Mucosa of descending colon (tissue), 3 donors: ENCODE measurements around the gene VKORC1. TPM values are rescaled to one million over a fixed set of nuclear protein-coding genes. Genes with fewer than 3 reads are reported as not detected.

Experiments used
- ATAC-seq: fragments of 200-7000 bp; cut with Tn5 transposase; one replicate; pipeline ENCODE4 v1.9.1; 2020; ENCODE audit warnings: mild to moderate bottlenecking, moderate library complexity
- DNase-seq, 3 donors: peaks; one replicate each; pipeline ENCODE4 v3.0.0-alpha.2; 2020
- H3K36me3 ChIP-seq: fragments of 200-600 bp; one replicate; pipeline ENCODE4 v1.8.0; 2021; ENCODE audit warnings: low read depth, mild to moderate bottlenecking
- H3K4me1 ChIP-seq: fragments of 200-600 bp; one replicate; pipeline ENCODE4 v1.8.0; 2021; ENCODE audit warnings: low read depth, mild to moderate bottlenecking
- H3K4me3 ChIP-seq: fragments of 200-600 bp; one replicate; pipeline ENCODE4 v1.8.0; 2021; ENCODE audit warnings: mild to moderate bottlenecking
- H3K9me3 ChIP-seq: fragments of 200-600 bp; one replicate; pipeline ENCODE4 v1.8.0; 2021; ENCODE audit warnings: mild to moderate bottlenecking
- intact Hi-C, 2 donors: fragments of 100-400 bp; cut with DNase I in 1 of 2; cut with micrococcal nuclease in 1 of 2; formaldehyde crosslinking; loops; one replicate each; pipeline versions ENCODE4 v1.11.0 to v1.11.1; 2022; cut with DNase I, micrococcal nuclease
- total RNA-seq, 3 donors: library from RNA; stranded (reverse); fragmentation: NEBNext Ultra II Directional in 2 of 3; extraction: Animal tissue kit (Norgen Biotek cat#: 25700) in 2 of 3; gene quantifications; one replicate each; pipeline versions ENCODE4 v1.2.1 to v1.2.4, GENCODE V29; 2021 to 2023
- TF ChIP-seq, protein P1 (sequence below): fragments of 200-600 bp; IDR thresholded peaks from one replicate; pipeline ENCODE4 v1.8.0; 2022; ENCODE audit warnings: antibody characterized with exemption, mild to moderate bottlenecking
- donor health status: DM: no; HTN: no; CAD: no; lungs with moderate emphysema.
- donor health status: DM: no; HTN: no; CAD: no.
- donor health status: DM: no; HTN: yes; CAD: no.

VKORC1 gene
- total RNA-seq, 3 donors from 2014 or later = 31.9 to 67.9 (median 41.3) TPM

DNA sequence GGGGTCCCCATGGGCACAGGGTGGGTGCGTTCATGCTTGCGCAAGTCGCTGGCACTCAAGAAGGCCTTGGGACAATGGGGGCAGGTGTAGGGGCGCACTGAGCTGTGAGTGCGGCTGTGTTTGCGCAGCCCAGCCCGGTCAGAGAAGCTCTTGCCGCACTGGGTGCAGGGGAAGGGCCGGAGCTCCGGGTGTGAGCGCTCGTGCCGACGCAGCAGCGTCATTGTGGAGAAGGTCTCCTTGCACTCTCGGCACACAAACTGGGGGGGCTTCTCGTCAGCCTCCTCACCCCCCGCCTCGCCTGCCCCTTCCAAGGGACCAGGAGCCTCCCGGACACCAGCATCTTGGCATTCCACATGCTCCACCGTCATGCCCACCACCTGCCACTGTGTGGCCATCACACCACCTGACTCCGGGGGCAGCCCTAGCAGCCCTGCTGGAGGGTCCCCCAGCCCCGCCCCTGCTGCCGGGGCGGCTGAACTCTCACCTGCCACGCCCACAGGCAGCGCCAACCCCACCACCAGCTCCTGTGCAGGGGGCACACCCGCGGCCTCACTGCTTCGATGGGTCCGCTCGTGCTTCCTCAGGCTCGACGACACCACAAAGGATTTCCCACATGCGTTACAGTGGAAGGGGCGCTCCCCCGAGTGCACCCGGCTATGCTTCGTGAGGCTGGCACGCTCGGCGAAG, 33.3 kb downstream of the VKORC1 start:
- TF ChIP-seq, protein P1, sequence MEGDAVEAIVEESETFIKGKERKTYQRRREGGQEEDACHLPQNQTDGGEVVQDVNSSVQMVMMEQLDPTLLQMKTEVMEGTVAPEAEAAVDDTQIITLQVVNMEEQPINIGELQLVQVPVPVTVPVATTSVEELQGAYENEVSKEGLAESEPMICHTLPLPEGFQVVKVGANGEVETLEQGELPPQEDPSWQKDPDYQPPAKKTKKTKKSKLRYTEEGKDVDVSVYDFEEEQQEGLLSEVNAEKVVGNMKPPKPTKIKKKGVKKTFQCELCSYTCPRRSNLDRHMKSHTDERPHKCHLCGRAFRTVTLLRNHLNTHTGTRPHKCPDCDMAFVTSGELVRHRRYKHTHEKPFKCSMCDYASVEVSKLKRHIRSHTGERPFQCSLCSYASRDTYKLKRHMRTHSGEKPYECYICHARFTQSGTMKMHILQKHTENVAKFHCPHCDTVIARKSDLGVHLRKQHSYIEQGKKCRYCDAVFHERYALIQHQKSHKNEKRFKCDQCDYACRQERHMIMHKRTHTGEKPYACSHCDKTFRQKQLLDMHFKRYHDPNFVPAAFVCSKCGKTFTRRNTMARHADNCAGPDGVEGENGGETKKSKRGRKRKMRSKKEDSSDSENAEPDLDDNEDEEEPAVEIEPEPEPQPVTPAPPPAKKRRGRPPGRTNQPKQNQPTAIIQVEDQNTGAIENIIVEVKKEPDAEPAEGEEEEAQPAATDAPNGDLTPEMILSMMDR = no peak
- ATAC-seq = no peak
- no peaks in the 10 kb centered on the region for H3K9me3 ChIP-seq
- H3K4me3 ChIP-seq = no peak overlapping the region
- H3K36me3 ChIP-seq = no peaks in the 10 kb centered on the region
- DNase-seq = no peak
- H3K4me1 ChIP-seq = peaks cover 6% of the 10 kb centered on the region
- intact Hi-C loops = no loop called here

- DNase-seq = no peak
- intact Hi-C loops = no loop called here
- TF ChIP-seq, protein P1 = no peak
- ATAC-seq = no peak
- Histone ChIP-seq H3K9me3 (no peaks in the 10 kb centered on the region), H3K4me3 (no peak overlapping the region), H3K4me1 (no peaks in the 10 kb centered on the region), H3K36me3 (no peaks in the 10 kb centered on the region)
These were observed 39.0 kb downstream of the VKORC1 start for GRCh38 chr16:31055613-31056012.

DNA sequence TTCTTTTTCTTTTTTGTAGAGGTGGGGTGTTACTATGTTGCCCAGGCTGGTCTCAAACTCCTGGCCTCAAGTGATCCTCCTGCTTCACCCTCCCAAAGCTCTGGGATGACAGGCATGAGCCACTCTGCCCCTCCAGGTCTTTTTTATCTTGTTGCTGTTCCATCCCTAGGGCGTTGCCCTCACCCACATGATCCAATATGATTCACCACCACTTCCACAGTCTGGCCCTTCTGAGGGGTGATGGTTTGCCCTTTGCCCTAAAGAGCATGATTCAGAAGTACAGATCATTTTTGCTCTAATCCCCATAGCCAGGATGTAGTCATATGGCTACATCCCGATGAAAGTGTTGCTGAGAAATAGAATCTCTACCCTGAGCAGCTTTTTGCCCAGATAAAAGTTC, 42.5 kb downstream of the VKORC1 start:
- no peak for DNase-seq
- peak; percentile 94 for ATAC-seq
- H3K4me3 ChIP-seq = no peak overlapping the region

DNA sequence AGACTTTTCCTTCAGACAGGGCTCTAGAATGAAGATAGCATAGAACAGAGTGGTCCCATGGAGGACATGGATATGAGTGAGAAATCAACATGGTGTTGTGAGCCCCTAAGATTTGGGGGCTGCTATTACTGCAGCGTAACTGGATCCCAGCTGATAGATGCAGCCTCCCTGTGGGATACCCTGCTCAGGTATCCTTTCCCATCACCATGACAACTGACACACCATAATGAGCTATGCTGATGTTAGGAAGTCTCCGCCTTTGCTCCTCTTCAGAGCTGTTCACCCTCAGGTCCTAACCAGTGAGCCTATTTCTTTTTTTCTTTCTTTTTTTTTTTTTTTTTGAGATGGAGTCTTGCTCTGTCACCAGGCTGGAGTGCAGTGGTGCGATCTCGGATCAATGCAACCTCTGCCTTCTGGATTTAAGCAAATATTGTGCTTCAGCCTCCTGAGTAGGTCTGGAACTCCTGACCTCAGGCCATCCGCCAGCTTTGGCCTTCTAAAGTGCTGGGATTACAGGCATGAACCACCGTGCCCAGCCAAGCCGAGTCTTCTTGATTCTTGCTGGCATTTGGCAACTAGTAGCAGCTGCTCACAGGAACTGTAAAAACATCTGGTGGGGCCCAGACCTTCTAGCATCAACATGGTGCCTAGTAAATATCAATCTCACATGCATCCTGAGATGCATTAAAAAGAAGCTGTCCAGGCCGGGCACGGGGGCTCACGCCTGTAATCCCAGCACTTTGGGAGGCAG, 44.1 kb downstream of the VKORC1 start:
- Histone ChIP-seq H3K9me3 (no peaks in the 10 kb centered on the region), H3K36me3 (no peaks in the 10 kb centered on the region), H3K4me1 (no peaks in the 10 kb centered on the region), H3K4me3 (no peak overlapping the region)
- DNase-seq (no peak), ATAC-seq (no peak)
- intact Hi-C loops = no loop called here
- TF ChIP-seq, protein P1 = no peak

More for the DNA sequence above, 42.5 kb downstream of the VKORC1 start:
- TF ChIP-seq, protein P1 = no peak
- H3K4me1 ChIP-seq = no peaks in the 10 kb centered on the region
- intact Hi-C loops = no loop called here
- no peaks in the 10 kb centered on the region for H3K9me3 ChIP-seq
- no peaks in the 10 kb centered on the region for H3K36me3 ChIP-seq

- no peaks in the 10 kb centered on the region for H3K36me3 ChIP-seq
- H3K9me3 ChIP-seq = no peaks in the 10 kb centered on the region
- no peaks in the 10 kb centered on the region for H3K4me1 ChIP-seq
- no peak overlapping the region for H3K4me3 ChIP-seq
- TF ChIP-seq, protein P1 = no peak
- intact Hi-C loops = no loop called here
- ATAC-seq (peak; percentile 58), DNase-seq (no peak)
These were observed 50.6 kb downstream of the VKORC1 start for GRCh38 chr16:31043898-31044481.
